Spleen (tissue), 13 donors: ENCODE data around the gene ACVR1C. TPM values are rescaled to one million over a fixed set of nuclear protein-coding genes. Genes with fewer than 3 reads are reported as not detected.

ENCODE experiments used
- DNase-seq: peaks from one replicate; pipeline ENCODE4 v3.0.0-alpha.2; 2020
- H3K27ac ChIP-seq, 8 donors: fragments of 200-600 bp; sonication (generic) in 7 of 8; 1 replicate in 4 of 8; 2 replicates in 4 of 8; pipeline versions ENCODE4 v1.5.0 to v1.8.0; 2016 to 2021; ENCODE audit warnings: inconsistent platforms in 4 of 8, mild to moderate bottlenecking in 4 of 8, moderate library complexity in 1 of 8
- H3K27me3 ChIP-seq, 7 donors: fragments of 200-600 bp; sonication (generic) in 6 of 7; replicated peaks in 1 of 7; 1 replicate in 4 of 7; 2 replicates in 3 of 7; pipeline versions ENCODE4 v1.5.0 to v1.8.0; 2016 to 2021; ENCODE audit warnings: inconsistent platforms in 3 of 7, mild to moderate bottlenecking in 1 of 7
- H3K36me3 ChIP-seq, 6 donors: fragments of 200-600 bp; sonication (generic) in 5 of 6; 1 replicate in 4 of 6; 2 replicates in 2 of 6; pipeline versions ENCODE4 v1.5.0 to v1.8.0; 2016 to 2021; ENCODE audit warnings: inconsistent platforms in 2 of 6
- H3K4me1 ChIP-seq, 6 donors: fragments of 200-600 bp; sonication (generic) in 5 of 6; 1 replicate in 3 of 6; 2 replicates in 3 of 6; pipeline versions ENCODE4 v1.5.0 to v1.8.0; 2016 to 2021; ENCODE audit warnings: inconsistent platforms in 3 of 6
- H3K4me3 ChIP-seq, 8 donors: fragments of 200-600 bp; sonication (generic) in 7 of 8; 1 replicate in 4 of 8; 2 replicates in 4 of 8; pipeline versions ENCODE4 v1.5.0 to v1.8.0; 2016 to 2021; ENCODE audit warnings: inconsistent platforms in 4 of 8, mild to moderate bottlenecking in 4 of 8, moderate library complexity in 2 of 8
- H3K9me3 ChIP-seq, 8 donors: fragments of 200-600 bp; sonication (generic) in 7 of 8; 1 replicate in 4 of 8; 2 replicates in 4 of 8; pipeline versions ENCODE4 v1.5.0 to v1.8.0; 2016 to 2021; ENCODE audit warnings: inconsistent platforms in 4 of 8
- CTCF ChIP-seq, 11 experiments: fragments of 200-600 bp in 7 of 11; fragments of 450-650 bp in 4 of 11; sonication (generic) in 4 of 11; IDR thresholded peaks in 8 of 11; conservative IDR thresholded peaks in 3 of 11; 1 replicate in 7 of 11; 2 replicates in 4 of 11; pipeline versions ENCODE4 v1.4.0 to v1.8.0; 2016 to 2021; ENCODE audit warnings: antibody characterized with exemption in 11 of 11, inconsistent platforms in 4 of 11, mild to moderate bottlenecking in 1 of 11
- POLR2A ChIP-seq, 3 donors: fragments of 450-650 bp; IDR thresholded peaks; one replicate each; pipeline ENCODE4 v1.5.1; 2017; ENCODE audit warnings: antibody characterized with exemption in 3 of 3, mild to moderate bottlenecking in 1 of 3
- POLR2AphosphoS5 ChIP-seq, 3 donors: sonication (generic); formaldehyde crosslinking; IDR thresholded peaks; one replicate each; pipeline ENCODE4 v1.5.1; 2017; ENCODE audit warnings: antibody characterized with exemption in 3 of 3
- WGBS, 5 donors: extraction: QIAGEN DNeasy Blood & Tissue Kit in 3 of 5; methylation state at CpG; one replicate each; pipeline versions ENCODE4 v1.1.5 to v1.1.7; 2013 to 2018; 5-methylcytosine and 5-hydroxymethylcytosine counted together
- intact Hi-C: fragments of 100-400 bp; cut with DNase I; formaldehyde crosslinking; loops from one replicate; pipeline ENCODE4 v1.15.0; 2023; ENCODE audit warnings: low total_unique reads
- long read RNA-seq, 2 donors: transcript quantifications; one replicate each; lab custom pipeline, GENCODE V29; 2026
- polyA plus RNA-seq, 3 donors: library from polyadenylated mRNA; stranded (reverse); fragments of 200-250 nt; gene quantifications; one replicate each; pipeline ENCODE4 v1.2.1, GENCODE V29; 2013
- total RNA-seq, 7 donors: library from RNA; depleted of rRNA in 3 of 7; stranded (reverse); fragments of >200 nt in 3 of 7; fragmentation: NEBNext Ultra II Directional in 4 of 7; extraction: Animal tissue kit (Norgen Biotek cat#: 25700) in 4 of 7; gene quantifications; one replicate each; pipeline versions ENCODE4 v1.1.0 to v1.2.1, GENCODE V29; 2016 to 2021
- donor health status: healthy with polysubstance abuse.
- donor health status: DM: no; HTN: no; CAD: no; lungs with moderate emphysema.
- donor health status: DM: no; HTN: no; CAD: no.
- donor health status: Bipolar disorder and iron deficiency.
- donor health status: healthy.
- donor health status: DM: no; HTN: no; CAD: no.
- donor health status: DM: yes; HTN: yes; CAD: no.

Gene ACVR1C
- total RNA-seq (1 to 10 TPM in 2 of 7 donors, under 1 TPM in 5; 0.36 to 1.4 (median 0.43) TPM), polyA plus RNA-seq (under 1 TPM; 0.03 to 0.09 (median 0.09) TPM)
- long read RNA-seq, donor 1: 0 reads
- long read RNA-seq, donor 2: 0 reads

GRCh38 chr2:157628477-157629415, at the start of gene ACVR1C:
ACVR1C (minus strand) TSS chr2:157628864; CDS start chr2:157628644, 220 bp downstream.
- TF ChIP-seq CTCF (IDR thresholded peaks at IDR 0.05 in 8 of 11, conservative IDR thresholded peaks at IDR 0.05 in 3 of 11) (peak in 9 of 11 experiments; percentile 14 to 52 (median 43)), POLR2A (IDR thresholded peaks at IDR 0.05) (no peak), POLR2AphosphoS5 (IDR thresholded peaks at IDR 0.05) (peak in 1 of 3 donors; percentile 28)
- Histone ChIP-seq H3K9me3 (no peaks in the 10 kb centered on the region), H3K4me3 (peak within 1 kb of the TSS; percentile 25 to 74 (median 56)), H3K36me3 (no peaks in the 10 kb centered on the region), H3K27ac (peak within 1 kb of the TSS in 4 of 8 donors; percentile 29 to 66 (median 40)), H3K4me1 (peaks cover 0 to 27% (median 16%) of the 10 kb centered on the region in 6 donors), H3K27me3 (peaks cover 0 to 20% (median 0%) of the 10 kb centered on the region in 7 donors)
- DNase-seq: peak; percentile 89
- intact Hi-C loops: no loop called here
- 0 to 1% (median 1%) methylated on average over 32 to 79 of the region's 79 CpGs for WGBS, 5 donors

GRCh38 chr2:157677941-157678340, 49.3 kb upstream of the ACVR1C start:
- Histone ChIP-seq H3K36me3 (no peaks in the 10 kb centered on the region), H3K9me3 (no peaks in the 10 kb centered on the region), H3K4me3 (no peak overlapping the region), H3K27ac (no peak overlapping the region), H3K4me1 (no peaks in the 10 kb centered on the region), H3K27me3 (no peaks in the 10 kb centered on the region)
- DNase-seq: no peak
- TF ChIP-seq CTCF (IDR thresholded peaks at IDR 0.05 in 8 of 11, conservative IDR thresholded peaks at IDR 0.05 in 3 of 11): no peak
- TF ChIP-seq POLR2AphosphoS5 (IDR thresholded peaks at IDR 0.05): no peak
- TF ChIP-seq POLR2A (IDR thresholded peaks at IDR 0.05): no peak
- intact Hi-C loops: no loop called here

DNA sequence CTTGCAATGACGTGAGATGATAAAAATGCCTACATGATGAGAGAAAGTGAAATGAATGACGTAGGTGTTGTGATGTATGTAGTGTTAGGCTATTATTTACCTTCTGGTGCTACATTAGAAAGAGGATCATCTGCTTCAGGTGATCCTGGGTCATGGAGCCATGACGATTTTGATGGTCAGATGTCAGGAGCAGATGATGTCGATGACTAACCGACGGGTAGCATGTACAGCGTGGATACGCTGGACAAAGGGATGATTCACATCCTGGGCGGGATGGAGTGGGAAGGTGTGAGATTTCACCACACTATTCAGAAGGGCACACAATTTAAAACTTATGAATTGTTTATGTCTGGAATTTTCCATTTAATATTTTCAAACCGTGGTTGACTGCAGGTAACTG, 43.5 kb upstream of the ACVR1C start:
- DNase-seq: no peak
- TF ChIP-seq POLR2A (IDR thresholded peaks at IDR 0.05) (no peak), POLR2AphosphoS5 (IDR thresholded peaks at IDR 0.05) (no peak)
- WGBS, 5 donors: 85 to 93% (median 89%) methylated on average over 10 of the region's 10 CpGs

DNA sequence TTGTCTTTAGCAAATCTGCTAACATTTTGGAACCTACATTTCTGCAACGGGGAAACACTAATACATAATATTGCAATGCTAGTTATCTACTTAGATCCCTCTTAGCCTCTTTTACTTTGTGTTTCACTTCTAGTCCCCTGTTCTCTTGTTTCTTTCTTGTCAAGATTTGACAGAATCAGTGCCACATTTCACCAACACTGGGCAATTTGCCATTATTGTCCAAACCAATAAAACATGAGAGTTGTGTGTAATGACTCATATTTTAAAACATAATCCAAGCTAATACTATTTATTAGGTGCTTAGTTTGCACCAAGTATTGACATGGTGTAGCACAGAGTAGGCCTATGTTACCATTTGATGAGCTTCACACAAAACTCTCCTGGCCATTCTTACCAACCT, 33.7 kb upstream of the ACVR1C start:
- Histone ChIP-seq H3K36me3 (no peaks in the 10 kb centered on the region), H3K9me3 (peaks cover 0 to 3% (median 0%) of the 10 kb centered on the region in 8 donors), H3K27ac (no peak overlapping the region), H3K27me3 (no peaks in the 10 kb centered on the region), H3K4me1 (no peaks in the 10 kb centered on the region), H3K4me3 (no peak overlapping the region)
- TF ChIP-seq POLR2AphosphoS5 (IDR thresholded peaks at IDR 0.05): no peak
- no peak for TF ChIP-seq CTCF (IDR thresholded peaks at IDR 0.05 in 8 of 11, conservative IDR thresholded peaks at IDR 0.05 in 3 of 11)
- no peak for TF ChIP-seq POLR2A (IDR thresholded peaks at IDR 0.05)
- no peak for DNase-seq
- intact Hi-C loops: no loop called here
- 92 to 100% (median 97%) methylated on average over 1 of the region's 1 CpG for WGBS, 5 donors

More for the DNA sequence above, 43.5 kb upstream of the ACVR1C start:
- Histone ChIP-seq H3K4me1 (no peaks in the 10 kb centered on the region), H3K9me3 (no peaks in the 10 kb centered on the region), H3K27me3 (no peaks in the 10 kb centered on the region), H3K27ac (no peak overlapping the region), H3K4me3 (no peak overlapping the region), H3K36me3 (no peaks in the 10 kb centered on the region)
- intact Hi-C loops: no loop called here
